Left forelimb (tissue), 1 donor: Measurements from ENCODE around the gene ABCB7.
"Not testable (repeated sequence)": the region's sequence is repeated elsewhere in the genome, so short reads cannot be mapped to it uniquely, and the experiment has no call there.

Source experiments
- DNase-seq: peaks from one replicate; pipeline ENCODE4 v3.0.0-alpha.2; 2018; ENCODE audit warnings: low spot score

ABCB7 gene

GRCh38 chrX:75096331-75096730, 59.8 kb downstream of the ABCB7 start:
- DNase-seq = no peak

- DNase-seq = no peak
Observed at GRCh38 chrX:75086731-75087195, 69.3 kb downstream of the ABCB7 start.

- DNase-seq = no peak
Observed at GRCh38 chrX:75084757-75085156, 71.3 kb downstream of the ABCB7 start.

- DNase-seq = no peak
Observed at GRCh38 chrX:75076429-75076828, 79.7 kb downstream of the ABCB7 start.

GRCh38 chrX:75074475-75074874, 81.6 kb downstream of the ABCB7 start:
- DNase-seq = no peak

GRCh38 chrX:75071334-75071733, 84.7 kb downstream of the ABCB7 start:
- no peak for DNase-seq

GRCh38 chrX:75067931-75068330, 88.2 kb downstream of the ABCB7 start:
- no peak for DNase-seq

- DNase-seq = no peak
Observed at GRCh38 chrX:75061701-75062100, 94.4 kb downstream of the ABCB7 start.

GRCh38 chrX:75051047-75051446, 105.0 kb downstream of the ABCB7 start:
- DNase-seq = no peak

- DNase-seq = no peak
Observed at GRCh38 chrX:75045369-75045768, 110.7 kb downstream of the ABCB7 start.

- DNase-seq = not testable (repeated sequence)
Observed at GRCh38 chrX:75044142-75044541, 111.9 kb downstream of the ABCB7 start.

- no peak for DNase-seq
Observed at GRCh38 chrX:75038925-75039324, 117.2 kb downstream of the ABCB7 start.
